GM12873 (cell line): ENCODE data around the gene PDE2A.

ENCODE experiments used
- CTCF ChIP-seq: IDR thresholded peaks from 2 replicates; pipeline ENCODE4 v1.5.1; 2012; ENCODE audit warnings: low read depth, mild to moderate bottlenecking, moderate library complexity, low read length, control low read depth; ENCODE audit not compliant: insufficient read depth; ENCODE audit errors: missing control alignments

PDE2A gene

GRCh38 chr11:72719551-72719950 lies 45.3 kb upstream of the PDE2A start:
- no peak for TF ChIP-seq CTCF

GRCh38 chr11:72719144-72719543 lies 44.9 kb upstream of the PDE2A start:
- TF ChIP-seq CTCF: no peak

- TF ChIP-seq CTCF: no peak
These were observed 43.9 kb upstream of the PDE2A start for GRCh38 chr11:72718101-72718501.

- TF ChIP-seq CTCF: no peak
These were observed 42.7 kb upstream of the PDE2A start for GRCh38 chr11:72716788-72717435.

- no peak for TF ChIP-seq CTCF
These were observed 42.1 kb upstream of the PDE2A start for GRCh38 chr11:72716290-72716689.

- no peak for TF ChIP-seq CTCF
These were observed 38.6 kb upstream of the PDE2A start for GRCh38 chr11:72712841-72713240.

- TF ChIP-seq CTCF: no peak
These were observed 38.0 kb upstream of the PDE2A start for GRCh38 chr11:72712168-72712751.
